HepG2 (cell line): ENCODE data around the gene NAA25. TPM values are rescaled to one million over a fixed set of nuclear protein-coding genes. Genes with fewer than 3 reads are reported as not detected.

Source experiments
- ATAC-seq: fragments of 200-7000 bp; cut with Tn5 transposase; 3 replicates; pipeline ENCODE4 v1.9.1; 2020; ENCODE audit warnings: mild to moderate bottlenecking, moderate library complexity
- BruUV-seq: library from RNA; stranded (reverse); fragments of 400-500 nt; replicated peaks from 2 replicates; lab custom pipeline; 2021; lab: Mats Ljungman, UMichigan
- CTCF ChIA-PET: fragments of 300-600 bp; formaldehyde crosslinking; extraction: SDS; loops from one replicate; lab custom pipeline; 2021; ENCODE audit warnings: low total read pairs, inconsistent platforms, low intra/inter-chr PET ratio; lab: Yijun Ruan, JAX
- POLR2A ChIA-PET: fragments of 350-600 bp; sonication (Branson Sonifier 250); formaldehyde crosslinking; loops from one replicate; lab custom pipeline; 2020; ENCODE audit warnings: antibody characterized with exemption, inconsistent platforms; lab: Yijun Ruan, JAX
- DNase-seq: peaks from one replicate; pipeline ENCODE4 v3.0.0-alpha.2; 2015; ENCODE audit warnings: low spot score
- FAIRE-seq: peaks from 3 replicates; lab custom pipeline; 2011; peaks lifted over from hg19 to GRCh38; lab: Jason Lieb, UNC
- H2AFZ ChIP-seq: one replicate; pipeline ENCODE4 v1.6.1; 2011; ENCODE audit warnings: low read length, inconsistent platforms
- H3K27ac ChIP-seq: fragments of 300-600 bp; 3 replicates; pipeline ENCODE4 v1.8.0; 2011; ENCODE audit warnings: mixed run types, mild to moderate bottlenecking, mixed read lengths, low read length, inconsistent platforms; ENCODE audit not compliant: insufficient read depth; ENCODE audit errors: extremely low read length
- H3K27me3 ChIP-seq, 2 experiments: fragments of 200-600 bp in 1 of 2; 2 replicates in 1 of 2; 3 replicates in 1 of 2; pipeline versions ENCODE4 v1.6.0 to v1.8.0; 2011; ENCODE audit warnings: low read length in 2 of 2, mild to moderate bottlenecking in 2 of 2, moderate library complexity in 2 of 2, inconsistent platforms in 1 of 2; ENCODE audit not compliant: insufficient read depth in 2 of 2, control insufficient read depth in 1 of 2
- H3K36me3 ChIP-seq, 2 experiments: fragments of 200-600 bp in 1 of 2; replicated peaks in 1 of 2; 2 replicates in 1 of 2; 3 replicates in 1 of 2; pipeline versions ENCODE4 v1.5.1 to v1.8.0; 2011; ENCODE audit warnings: low read length in 2 of 2, inconsistent platforms in 1 of 2; ENCODE audit not compliant: insufficient read depth in 2 of 2, control insufficient read depth in 1 of 2
- H3K4me1 ChIP-seq: 2 replicates; pipeline ENCODE4 v1.5.1; 2012; ENCODE audit warnings: low read length, inconsistent platforms; ENCODE audit not compliant: insufficient read depth
- H3K4me2 ChIP-seq: 2 replicates; pipeline ENCODE4 v1.6.0; 2011; ENCODE audit warnings: low read depth, low read length, inconsistent platforms
- H3K4me3 ChIP-seq, 3 experiments: fragments of 200-600 bp in 1 of 3; sonication (generic), shearing (Covaris generic) in 1 of 3; replicated peaks in 1 of 3; 2 replicates each; pipeline ENCODE4 v1.5.1; 2011 to 2016; ENCODE audit warnings: low read length in 3 of 3, inconsistent platforms in 2 of 3, low read depth in 2 of 3, mild to moderate bottlenecking in 2 of 3, control low read depth in 1 of 3, mixed read lengths in 1 of 3; ENCODE audit not compliant: insufficient read depth in 1 of 3
- H3K79me2 ChIP-seq: one replicate; pipeline ENCODE4 v1.6.1; 2011; ENCODE audit warnings: low read length, inconsistent platforms; ENCODE audit not compliant: insufficient read depth
- H3K9ac ChIP-seq: 2 replicates; pipeline ENCODE4 v1.6.0; 2011; ENCODE audit warnings: mild to moderate bottlenecking, low read depth, low read length, inconsistent platforms; ENCODE audit not compliant: insufficient read depth
- H3K9me3 ChIP-seq: 2 replicates; pipeline ENCODE4 v1.5.1; 2012; ENCODE audit warnings: mild to moderate bottlenecking, low read length
- H4K20me1 ChIP-seq: 2 replicates; pipeline ENCODE4 v1.6.0; 2011; ENCODE audit warnings: inconsistent platforms, mild to moderate bottlenecking, low read length, moderate library complexity; ENCODE audit not compliant: insufficient read depth
- ATRX ChIP-seq: sonication (generic); formaldehyde crosslinking; IDR thresholded peaks from 2 replicates; pipeline ENCODE4 v1.4.0; 2020; ENCODE audit warnings: missing genetic modification reagents, borderline replicate concordance
- DR1 ChIP-seq: sonication (generic); formaldehyde crosslinking; IDR thresholded peaks from 2 replicates; pipeline ENCODE4 v1.8.0; 2021; ENCODE audit warnings: mild to moderate bottlenecking, missing genetic modification reagents, inconsistent platforms
- MEIS1 ChIP-seq: sonication (generic); formaldehyde crosslinking; IDR thresholded peaks from 2 replicates; pipeline ENCODE4 v1.9.0; 2021; ENCODE audit warnings: mild to moderate bottlenecking, missing genetic modification reagents, moderate library complexity, borderline replicate concordance
- ZFYVE20 ChIP-seq: sonication (generic); formaldehyde crosslinking; IDR thresholded peaks from 2 replicates; pipeline ENCODE4 v1.8.0; 2023; ENCODE audit warnings: low read depth, mild to moderate bottlenecking, moderate library complexity, missing genetic modification reagents, borderline replicate concordance
- ZNF121 ChIP-seq: sonication (generic); formaldehyde crosslinking; IDR thresholded peaks from 2 replicates; pipeline ENCODE4 v1.5.0; 2020; ENCODE audit warnings: mild to moderate bottlenecking, missing genetic modification reagents
- WGBS: methylation state at CpG from one replicate; pipeline ENCODE4 v1.1.6; 2017; ENCODE audit warnings: low lambda C conversion rate; 5-methylcytosine and 5-hydroxymethylcytosine counted together
- in situ Hi-C: cut with HindIII; loops from 2 replicates; pipeline ENCODE4 v1.10.0; 2017; ENCODE audit warnings: low pct_unique_long_range_greater_than_20kb; ENCODE audit not compliant: extremely low pct_ligation_motif_present
- intact Hi-C: fragments of 100-400 bp; cut with micrococcal nuclease; formaldehyde crosslinking; loops from one replicate; pipeline ENCODE4 v1.10.0; 2022; ENCODE audit not compliant: unreplicated experiment
- polyA plus RNA-seq, 8 experiments: library from polyadenylated mRNA; depleted of rRNA in 3 of 8; stranded (reverse) in 7 of 8; unstranded in 1 of 8; fragments of >200 nt; fragmentation: Illumina TruSeq in 4 of 8; extraction: Trizol in 4 of 8; gene quantifications; 2 replicates each; pipeline versions ENCODE4 v1.2.1 to v1.2.3, GENCODE V29; 2011 to 2016; ENCODE audit warnings: low read depth in 4 of 8, missing spikeins in 1 of 8, mixed read lengths in 1 of 8; ENCODE audit not compliant: insufficient read depth in 1 of 8
- total RNA-seq, 5 experiments: library from RNA; depleted of rRNA; stranded (reverse); fragments of >200 nt; fragmentation: Illumina TruSeq; extraction: Trizol; gene quantifications; 2 replicates each; pipeline ENCODE4 v1.2.3, GENCODE V29; 2016; ENCODE audit warnings: low read depth in 1 of 5
- TF ChIP-seq, protein P1 (sequence below): sonication (generic); formaldehyde crosslinking; IDR thresholded peaks from 2 replicates; pipeline ENCODE4 v1.4.0; 2020; ENCODE audit warnings: mild to moderate bottlenecking, missing genetic modification reagents

The NAA25 gene
- total and polyA plus RNA-seq, 2 of the 13 experiments (the other 11 are each of a cell fraction or from before 2014, with no cell fraction given): 11.4 to 32.0 TPM

DNA sequence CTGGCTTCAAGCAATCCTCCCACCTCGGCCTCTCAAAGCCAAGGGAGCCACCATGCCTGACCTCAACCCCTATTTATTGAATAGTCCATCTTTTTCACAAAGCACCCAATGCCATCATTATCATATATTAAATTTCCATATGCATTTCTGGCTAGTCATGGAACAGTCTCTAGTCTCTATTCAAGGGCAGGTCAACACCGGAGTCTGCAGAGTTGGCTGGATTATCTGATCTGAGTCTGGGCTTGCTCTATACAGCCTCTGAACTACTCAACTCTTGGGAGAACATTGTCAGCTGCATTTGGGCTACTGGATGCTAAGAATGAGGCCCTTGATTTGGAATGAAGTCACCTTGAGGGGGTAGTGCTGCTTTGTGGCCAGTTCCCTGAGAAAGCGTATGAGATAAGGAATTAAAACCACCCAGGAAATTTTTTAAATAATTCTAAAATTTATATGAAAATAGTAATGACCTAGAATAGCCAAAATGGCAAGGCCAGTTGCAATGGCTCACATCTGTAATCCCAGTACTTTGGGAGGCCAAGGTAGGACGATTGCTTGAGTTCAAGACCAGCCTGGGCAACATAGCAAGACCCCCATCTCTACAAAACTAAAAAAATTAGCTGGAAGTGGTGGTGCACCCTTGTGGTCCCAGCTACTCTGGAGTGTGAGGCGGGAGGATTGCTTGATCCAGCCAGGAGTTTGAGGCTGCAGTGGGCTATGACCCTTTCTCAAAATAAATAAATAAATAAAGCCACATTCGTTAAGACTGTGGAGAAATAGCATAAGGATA lies 6.9 kb upstream of the NAA25 start:
- H3K27me3 ChIP-seq: no peaks in the 10 kb centered on the region; a peak in 1 of 5 replicates
- H2AFZ ChIP-seq: no peak overlapping the region
- no peak for TF ChIP-seq ATRX
- TF ChIP-seq, protein P1, sequence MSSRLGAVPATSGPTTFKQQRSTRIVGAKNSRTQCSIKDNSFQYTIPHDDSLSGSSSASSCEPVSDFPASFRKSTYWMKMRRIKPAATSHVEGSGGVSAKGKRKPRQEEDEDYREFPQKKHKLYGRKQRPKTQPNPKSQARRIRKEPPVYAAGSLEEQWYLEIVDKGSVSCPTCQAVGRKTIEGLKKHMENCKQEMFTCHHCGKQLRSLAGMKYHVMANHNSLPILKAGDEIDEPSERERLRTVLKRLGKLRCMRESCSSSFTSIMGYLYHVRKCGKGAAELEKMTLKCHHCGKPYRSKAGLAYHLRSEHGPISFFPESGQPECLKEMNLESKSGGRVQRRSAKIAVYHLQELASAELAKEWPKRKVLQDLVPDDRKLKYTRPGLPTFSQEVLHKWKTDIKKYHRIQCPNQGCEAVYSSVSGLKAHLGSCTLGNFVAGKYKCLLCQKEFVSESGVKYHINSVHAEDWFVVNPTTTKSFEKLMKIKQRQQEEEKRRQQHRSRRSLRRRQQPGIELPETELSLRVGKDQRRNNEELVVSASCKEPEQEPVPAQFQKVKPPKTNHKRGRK (CRISPR knock-in tag): no peak
- no peak for TF ChIP-seq DR1 (CRISPR knock-in tag)
- peak; percentile 84 for TF ChIP-seq ZNF121
- TF ChIP-seq MEIS1: no peak
- TF ChIP-seq ZFYVE20 (CRISPR knock-in tag): no peak
- no TSS peak for BruUV-seq
- no peaks in the 10 kb centered on the region for H3K9me3 ChIP-seq
- ATAC-seq: no peak
- FAIRE-seq: no peak
- 54% methylated on average over 6 of the region's 6 CpGs for WGBS
- in situ Hi-C loops (loop anchor here (10.0 kb wide), 1 partner anchor 299 kb away; the partner anchor contains the start of gene PTPN11), intact Hi-C loops (no loop called here)
- POLR2A ChIA-PET: interaction anchor here (1.8 to 3.5 kb wide), 2 partner anchors 8 to 10 kb away, joined by 12 to 51 read pairs; partner anchors contain the start of gene TRAFD1
- no peak overlapping the region for H3K4me3 ChIP-seq
- CTCF ChIA-PET: no interaction called here
- no peaks in the 10 kb centered on the region for H3K79me2 ChIP-seq
- peak overlapping the region; percentile 68 for H3K27ac ChIP-seq
- H3K9ac ChIP-seq: no peak overlapping the region
- no peak for DNase-seq
- no peaks in the 10 kb centered on the region for H3K36me3 ChIP-seq
- peak overlapping the region; percentile 89 for H3K4me2 ChIP-seq
- H4K20me1 ChIP-seq: no peaks in the 10 kb centered on the region
- peaks cover 58% of the 10 kb centered on the region for H3K4me1 ChIP-seq
